Vagina (tissue), 2 donors: ENCODE data around the gene MYL6.

ENCODE experiments used
- POLR2A ChIP-seq, 2 donors: fragments of 450-650 bp; IDR thresholded peaks; one replicate each; pipeline ENCODE4 v1.6.1; 2017; ENCODE audit warnings: antibody characterized with exemption in 2 of 2, mild to moderate bottlenecking in 2 of 2, moderate library complexity in 2 of 2
- POLR2AphosphoS5 ChIP-seq, 2 donors: sonication (generic); formaldehyde crosslinking; IDR thresholded peaks; one replicate each; pipeline ENCODE4 v1.9.0; 2017; ENCODE audit warnings: antibody characterized with exemption in 2 of 2, mild to moderate bottlenecking in 2 of 2, low read depth in 1 of 2; ENCODE audit not compliant: insufficient read depth in 1 of 2
- TF ChIP-seq, protein P1 (sequence below), 3 experiments: fragments of 450-650 bp in 2 of 3; fragments of 200-600 bp in 1 of 3; sonication (generic) in 1 of 3; IDR thresholded peaks; one replicate each; pipeline ENCODE4 v1.5.1; 2017 to 2019; ENCODE audit warnings: antibody characterized with exemption in 3 of 3, mild to moderate bottlenecking in 2 of 3, moderate library complexity in 2 of 3

- TF ChIP-seq POLR2AphosphoS5 (IDR thresholded peaks at IDR 0.05; ENCODE audit: insufficient read depth in 1 of 2, low read depth in 1 of 2) = peak in 1 of 2 donors; percentile 23
- TF ChIP-seq, protein P1, sequence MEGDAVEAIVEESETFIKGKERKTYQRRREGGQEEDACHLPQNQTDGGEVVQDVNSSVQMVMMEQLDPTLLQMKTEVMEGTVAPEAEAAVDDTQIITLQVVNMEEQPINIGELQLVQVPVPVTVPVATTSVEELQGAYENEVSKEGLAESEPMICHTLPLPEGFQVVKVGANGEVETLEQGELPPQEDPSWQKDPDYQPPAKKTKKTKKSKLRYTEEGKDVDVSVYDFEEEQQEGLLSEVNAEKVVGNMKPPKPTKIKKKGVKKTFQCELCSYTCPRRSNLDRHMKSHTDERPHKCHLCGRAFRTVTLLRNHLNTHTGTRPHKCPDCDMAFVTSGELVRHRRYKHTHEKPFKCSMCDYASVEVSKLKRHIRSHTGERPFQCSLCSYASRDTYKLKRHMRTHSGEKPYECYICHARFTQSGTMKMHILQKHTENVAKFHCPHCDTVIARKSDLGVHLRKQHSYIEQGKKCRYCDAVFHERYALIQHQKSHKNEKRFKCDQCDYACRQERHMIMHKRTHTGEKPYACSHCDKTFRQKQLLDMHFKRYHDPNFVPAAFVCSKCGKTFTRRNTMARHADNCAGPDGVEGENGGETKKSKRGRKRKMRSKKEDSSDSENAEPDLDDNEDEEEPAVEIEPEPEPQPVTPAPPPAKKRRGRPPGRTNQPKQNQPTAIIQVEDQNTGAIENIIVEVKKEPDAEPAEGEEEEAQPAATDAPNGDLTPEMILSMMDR (IDR thresholded peaks at IDR 0.05) = no peak
- TF ChIP-seq POLR2A (IDR thresholded peaks at IDR 0.05) = no peak
These were observed 30.6 kb downstream of the MYL6 start for GRCh38 chr12:56188778-56189098.
